GM21447 (cell line): ENCODE results near the gene PRR29.

Experiments
- ATAC-seq: cut with Tn5 transposase; IDR thresholded peaks from one replicate; pipeline ENCODE4 v1.9.1; 2021; ENCODE audit not compliant: unreplicated experiment

Gene PRR29

DNA sequence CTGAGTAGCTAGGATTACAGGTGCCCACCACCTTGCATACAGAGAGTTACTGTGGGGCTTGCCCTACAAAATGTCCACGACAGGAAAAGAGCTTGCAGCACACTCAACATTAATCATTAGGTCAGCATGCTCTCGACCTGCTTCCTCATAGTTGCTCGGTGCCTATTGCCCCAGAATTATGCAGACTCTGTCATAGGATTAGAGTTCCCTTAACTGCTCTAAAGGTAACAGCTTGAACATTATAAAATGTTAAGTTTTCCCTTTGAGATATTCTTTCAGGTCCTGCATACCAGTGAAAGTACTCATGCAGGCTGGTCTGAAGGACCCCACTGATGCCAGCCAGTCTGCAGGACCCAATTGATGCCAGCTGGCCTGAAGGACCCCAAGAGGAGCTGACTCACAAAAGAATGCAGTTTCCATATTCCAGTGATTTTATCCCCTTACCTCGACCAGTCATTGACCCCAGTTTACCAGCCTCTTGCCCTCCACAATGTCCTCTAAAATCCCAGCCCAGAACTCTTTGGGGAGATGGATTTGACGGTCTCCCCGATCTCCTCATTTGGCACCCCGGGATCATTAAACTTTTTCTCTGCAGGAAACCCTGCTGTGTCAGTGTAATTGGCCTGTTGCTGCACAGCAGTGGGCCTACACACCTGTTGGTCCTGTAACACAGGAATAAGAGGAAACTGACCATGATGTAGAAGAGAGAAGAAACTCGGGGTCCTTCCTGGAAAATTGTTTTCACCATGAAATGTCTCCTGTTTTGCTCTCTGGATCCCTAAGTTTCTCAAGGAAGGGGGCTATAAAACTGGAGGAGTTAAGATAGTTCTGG lies 11.6 kb downstream of the PRR29 start:
- ATAC-seq, result no peak

DNA sequence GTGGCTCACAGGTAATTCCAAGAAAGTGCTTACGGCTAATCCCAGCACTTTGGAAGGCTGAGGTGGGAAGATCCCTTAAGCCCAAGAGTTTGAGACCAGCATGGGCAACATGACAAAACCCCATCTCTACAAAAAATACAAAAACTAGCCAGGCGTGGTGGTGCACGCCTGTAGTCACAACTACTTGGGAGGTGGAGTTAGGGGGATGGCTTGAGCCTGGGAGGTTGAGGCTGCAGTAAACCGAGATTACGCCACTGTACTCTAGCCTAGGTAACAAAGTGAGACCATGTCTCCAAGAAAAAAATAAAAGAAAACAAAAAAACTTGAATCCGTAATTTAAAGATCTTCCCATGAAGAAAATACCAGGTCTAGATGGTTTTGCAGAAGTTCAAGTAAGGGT lies 17.3 kb downstream of the PRR29 start:
- no peak for ATAC-seq

DNA sequence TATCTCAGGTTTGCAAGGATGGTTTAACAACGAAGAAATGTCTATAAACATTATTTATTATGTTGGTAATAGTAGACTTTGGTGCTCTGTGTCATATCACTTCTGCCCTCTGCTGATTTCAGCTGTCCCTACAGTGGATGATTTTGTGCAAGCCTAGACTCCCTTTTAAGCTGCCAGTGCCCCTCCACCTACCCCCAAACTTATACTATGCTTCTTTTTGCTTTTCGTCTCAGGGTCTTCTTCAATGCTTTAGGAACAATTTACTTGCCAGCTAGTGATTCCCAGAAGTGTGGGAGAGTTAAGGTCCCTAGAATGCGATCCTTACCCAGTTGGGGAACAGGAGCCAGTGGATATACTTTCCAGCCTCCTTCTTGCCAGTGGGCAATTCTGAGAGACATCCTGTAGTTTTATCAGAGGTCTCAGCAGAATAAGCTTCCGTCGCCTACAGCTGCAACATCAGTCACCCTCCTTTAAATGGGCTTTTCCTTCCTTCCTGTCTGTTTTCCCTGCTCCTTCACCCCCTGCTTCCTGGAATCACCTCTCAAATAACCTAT lies 18.2 kb downstream of the PRR29 start:
- no peak for ATAC-seq

DNA sequence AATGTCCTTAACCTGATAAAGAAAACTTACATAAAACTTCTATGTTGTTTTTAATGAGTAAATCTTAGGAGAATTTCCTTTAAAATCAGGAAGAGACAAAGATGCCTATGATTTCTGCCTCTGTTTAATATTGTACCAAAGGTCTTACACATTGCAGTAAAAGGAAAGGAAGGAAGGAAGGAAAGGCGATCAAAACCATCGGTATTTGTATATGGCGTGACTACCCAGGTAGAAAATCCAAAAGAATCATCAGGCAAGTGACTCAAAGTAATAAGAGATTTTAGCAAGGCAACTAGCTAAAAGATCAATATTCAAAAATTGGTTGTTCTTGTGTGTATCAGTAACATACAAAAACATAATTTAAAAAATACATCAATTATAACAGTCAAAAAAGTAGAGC lies 18.8 kb downstream of the PRR29 start:
- ATAC-seq, result no peak

DNA sequence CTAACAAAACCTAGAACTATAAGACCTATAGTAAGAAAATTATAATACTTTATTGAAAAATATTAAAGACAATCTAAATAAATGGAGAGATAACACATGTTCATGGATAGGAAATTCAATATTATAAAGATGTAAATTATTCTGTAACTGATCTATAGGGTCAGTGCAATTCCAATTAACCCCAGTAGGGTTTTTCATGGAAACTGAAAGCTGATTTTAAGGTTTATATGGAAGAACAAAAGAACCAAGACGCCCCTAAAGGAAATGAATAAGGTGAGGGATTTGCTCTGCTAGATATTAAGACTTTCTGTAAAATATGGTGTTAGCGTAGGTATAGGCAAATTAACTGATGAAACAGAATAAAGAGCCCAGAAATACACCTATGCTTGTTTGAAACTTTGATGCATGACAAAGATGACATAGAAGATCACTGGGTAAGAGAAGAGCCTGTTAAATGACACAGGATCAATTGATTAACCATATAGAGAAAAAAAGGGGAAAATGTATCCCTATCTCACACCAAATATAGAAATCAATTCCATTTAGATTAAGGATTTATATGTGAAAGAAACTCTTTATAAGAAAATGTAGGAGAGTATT lies 19.3 kb downstream of the PRR29 start:
- no peak for ATAC-seq

DNA sequence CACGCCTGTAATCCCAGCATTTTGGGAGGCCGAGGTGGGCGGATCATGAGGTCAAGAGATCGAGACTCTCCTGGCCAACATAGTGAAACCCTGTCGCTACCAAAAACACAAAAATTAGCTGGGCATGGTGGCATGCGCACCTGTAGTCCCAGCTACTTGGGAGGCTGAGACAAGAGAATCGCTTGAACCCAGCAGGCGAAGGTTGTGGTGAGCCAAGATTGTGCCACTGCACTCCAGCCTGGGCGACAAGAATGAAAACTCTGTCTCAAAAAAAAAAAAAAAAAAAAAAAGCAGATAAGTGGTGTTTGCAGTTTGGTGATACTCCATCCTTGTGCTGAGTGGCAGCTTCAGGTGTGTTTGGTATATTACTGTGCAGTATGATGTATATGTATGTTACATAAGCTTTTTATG lies 21.4 kb downstream of the PRR29 start:
- peak; percentile 10 for ATAC-seq

DNA sequence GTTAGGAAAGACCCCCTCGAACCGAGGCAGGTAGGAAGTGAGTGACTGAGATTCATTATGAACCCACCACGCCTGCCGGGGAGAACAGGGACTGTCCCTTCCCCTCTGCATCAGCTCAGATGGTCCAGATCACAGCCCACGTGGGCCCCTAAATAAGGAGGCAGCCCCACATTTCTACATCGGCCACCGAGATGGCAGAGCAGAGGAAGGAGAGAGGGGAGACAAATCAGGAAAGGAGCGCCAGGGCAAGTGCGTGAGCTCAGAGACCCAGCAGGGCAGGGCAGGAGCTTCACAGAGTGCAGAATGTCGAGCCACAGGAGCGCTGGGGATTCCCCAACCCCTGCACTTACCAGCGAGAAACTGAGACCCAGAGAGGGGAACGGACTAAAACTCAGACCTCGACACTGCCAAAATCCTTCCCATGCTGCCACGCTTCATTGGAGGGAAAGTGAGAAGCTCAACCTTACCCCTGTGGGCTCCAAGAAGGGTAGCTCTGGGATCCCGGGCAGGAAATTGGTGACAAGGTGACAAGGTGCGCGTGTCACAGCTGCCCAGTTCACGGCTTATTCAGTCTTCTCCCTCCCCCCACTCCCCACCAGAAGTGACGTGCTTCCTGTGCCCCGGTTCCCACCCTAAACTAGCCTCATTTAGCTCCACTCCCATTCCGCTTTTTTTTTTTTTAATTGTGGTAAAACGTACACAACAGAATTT lies 22.1 kb downstream of the PRR29 start, which contains the start of gene ICAM2:
ICAM2 (minus strand) TSS at position 578 of the 711 bp plus-strand sequence. CDS start 13,942 bp downstream, outside the sequence.
- peak; percentile 62 for ATAC-seq

DNA sequence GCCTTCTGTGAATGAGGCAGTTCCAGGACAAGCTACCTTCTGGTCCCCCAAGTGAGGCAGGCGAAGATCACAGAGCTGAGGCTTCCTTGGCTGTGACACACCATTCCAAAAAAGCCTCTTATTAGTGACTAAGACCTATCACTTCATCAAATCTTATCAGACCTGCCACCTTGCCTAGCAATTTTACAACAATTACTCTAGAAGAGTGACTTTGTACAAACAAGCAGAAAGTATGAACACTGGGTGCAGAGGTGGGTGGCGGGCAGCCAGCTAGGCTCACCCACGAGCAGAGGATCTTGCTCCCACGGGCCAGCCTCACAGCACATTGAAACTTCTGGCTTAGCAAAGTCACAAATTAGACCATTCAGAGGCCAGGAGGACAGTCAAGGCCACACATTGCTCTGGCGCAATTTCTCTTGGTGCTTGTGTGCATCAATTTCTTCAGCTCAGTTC lies 24.5 kb downstream of the PRR29 start:
- no peak for ATAC-seq

DNA sequence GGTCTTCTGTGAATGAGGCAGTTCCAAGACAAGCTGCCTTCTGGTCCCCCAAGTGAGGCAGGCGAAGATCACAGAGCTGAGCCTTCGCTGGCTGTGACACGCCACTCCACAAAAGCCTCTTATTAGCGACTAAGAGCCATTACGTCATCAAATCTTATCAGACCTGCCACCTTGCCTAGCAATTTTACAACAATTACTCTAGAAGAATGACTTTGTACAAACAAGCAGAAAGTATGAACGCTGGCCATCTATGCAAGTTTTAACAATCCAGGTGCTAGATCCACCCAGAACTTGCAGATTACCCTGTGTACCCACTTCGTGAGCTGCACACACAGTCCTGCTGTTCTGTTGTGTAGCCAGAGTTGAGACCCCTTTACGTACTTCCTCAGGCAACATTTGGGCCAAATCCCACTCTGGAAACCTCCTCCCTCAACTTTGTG lies 26.1 kb downstream of the PRR29 start:
- no peak for ATAC-seq

DNA sequence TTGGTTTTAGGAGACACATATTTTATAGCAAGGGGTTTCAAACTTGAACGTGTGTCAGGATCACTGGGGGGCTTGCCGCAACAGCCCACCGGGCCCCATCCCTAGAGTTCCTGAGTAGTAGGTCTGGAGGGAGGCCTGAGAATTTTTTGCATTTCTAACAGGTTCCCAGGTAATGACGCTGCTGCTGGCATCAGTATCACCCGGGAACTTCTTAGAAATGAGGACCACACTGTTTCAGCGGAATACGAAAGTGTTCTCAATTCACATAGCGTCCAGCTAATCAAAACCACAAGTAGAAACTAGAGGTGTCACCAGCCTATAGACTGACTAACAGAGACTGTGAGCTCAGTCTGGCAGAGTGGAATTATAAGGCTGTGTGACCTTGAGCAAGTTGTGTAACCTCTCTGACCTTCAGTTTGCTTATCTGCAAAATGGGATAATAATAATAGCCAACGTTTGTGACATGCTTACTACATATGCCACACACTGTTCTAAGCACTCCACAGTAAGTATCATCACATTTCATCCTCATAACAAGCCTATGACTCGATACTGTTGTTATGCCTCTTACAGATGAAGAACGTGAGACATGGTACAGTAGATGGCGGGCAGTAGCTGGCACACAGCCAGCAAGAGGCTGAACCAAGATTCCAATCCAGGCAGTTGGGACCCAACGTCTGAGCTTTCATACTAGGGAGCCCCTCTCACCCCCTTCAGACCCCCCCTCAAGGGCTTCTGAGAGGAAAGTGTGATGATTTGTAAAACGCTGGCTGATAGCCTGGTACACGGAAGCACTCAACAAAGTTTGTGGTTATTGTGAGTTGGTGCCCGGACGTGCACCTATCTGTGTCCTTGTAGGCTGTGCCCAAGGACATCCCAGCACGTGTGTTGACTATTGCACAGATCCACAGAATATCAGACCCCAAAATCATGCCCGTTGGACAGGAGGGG lies 26.9 kb downstream of the PRR29 start:
- ATAC-seq, result no peak

DNA sequence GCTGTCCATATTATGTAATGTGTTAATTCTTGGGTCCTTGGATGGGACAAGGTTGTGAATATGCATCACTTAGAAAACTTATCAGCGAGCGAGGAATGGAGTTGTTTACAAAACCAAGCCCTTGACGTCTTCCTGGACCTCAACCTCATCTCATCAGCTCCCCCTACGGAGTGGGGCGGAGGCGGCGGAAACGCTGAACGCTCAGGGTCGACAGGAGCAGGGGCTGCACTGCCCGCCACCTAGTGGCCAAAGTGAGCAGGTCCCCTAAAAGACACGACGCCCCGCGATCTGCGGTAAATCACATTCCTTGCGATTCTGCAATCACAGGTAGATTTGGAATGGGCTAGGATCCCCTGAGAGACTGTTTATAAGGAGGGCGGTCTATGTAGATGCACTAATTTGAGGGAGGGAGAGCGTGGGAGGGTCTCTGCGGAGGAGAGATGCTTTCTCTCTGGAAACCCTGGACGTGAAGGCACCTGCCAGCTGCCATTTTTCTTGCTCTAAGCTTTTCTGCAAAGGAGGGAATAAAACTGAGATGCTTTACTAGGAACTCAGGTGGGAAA lies 27.7 kb downstream of the PRR29 start:
- peak; percentile 48 for ATAC-seq

DNA sequence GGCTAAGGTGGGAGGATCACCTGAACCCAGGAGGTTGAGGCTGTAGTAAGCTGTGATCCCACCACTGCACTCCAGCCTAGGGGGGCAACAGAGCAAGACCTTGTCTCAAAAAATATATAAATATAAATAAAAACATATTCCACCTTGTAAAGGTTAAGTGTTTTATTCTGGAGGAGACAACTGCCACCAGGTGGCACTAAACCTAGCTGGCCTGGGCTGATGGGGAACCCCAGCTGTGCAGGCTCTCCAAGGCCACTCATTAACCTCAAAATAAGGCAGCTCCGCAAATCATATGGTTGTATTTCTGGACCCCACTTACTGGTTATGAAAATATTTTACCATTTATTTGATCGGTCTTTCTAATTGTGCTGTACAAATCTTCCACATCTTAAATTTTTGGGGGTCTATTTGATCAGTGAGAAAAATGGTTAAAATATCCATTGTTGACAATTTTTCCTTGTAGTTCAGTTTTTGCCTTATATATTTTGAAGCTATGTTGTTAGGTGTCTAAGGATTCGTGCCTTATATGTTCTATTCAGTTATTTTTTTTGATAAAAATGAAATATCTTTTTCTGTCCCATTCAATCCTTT lies 30.8 kb downstream of the PRR29 start:
- no peak for ATAC-seq

DNA sequence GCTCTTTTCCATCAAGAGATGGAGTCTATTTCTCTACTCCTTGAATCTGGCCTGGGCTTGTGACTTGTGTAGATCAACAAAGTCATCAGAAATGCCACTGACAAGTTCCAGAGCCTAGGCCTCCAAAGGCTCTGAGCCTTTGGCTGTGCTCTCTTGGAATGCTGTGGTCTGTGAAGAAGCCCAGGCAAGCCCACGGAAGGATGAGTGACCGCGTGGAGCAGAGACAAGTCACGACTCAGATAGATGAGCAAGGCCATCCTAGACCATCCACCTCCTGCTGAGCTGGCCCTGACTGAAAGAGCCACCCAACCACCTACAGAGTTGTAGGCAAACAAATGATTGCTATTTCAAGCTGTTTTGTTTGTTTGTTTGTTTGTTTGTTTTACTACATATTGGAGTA lies 33.9 kb downstream of the PRR29 start:
- ATAC-seq, result no peak

DNA sequence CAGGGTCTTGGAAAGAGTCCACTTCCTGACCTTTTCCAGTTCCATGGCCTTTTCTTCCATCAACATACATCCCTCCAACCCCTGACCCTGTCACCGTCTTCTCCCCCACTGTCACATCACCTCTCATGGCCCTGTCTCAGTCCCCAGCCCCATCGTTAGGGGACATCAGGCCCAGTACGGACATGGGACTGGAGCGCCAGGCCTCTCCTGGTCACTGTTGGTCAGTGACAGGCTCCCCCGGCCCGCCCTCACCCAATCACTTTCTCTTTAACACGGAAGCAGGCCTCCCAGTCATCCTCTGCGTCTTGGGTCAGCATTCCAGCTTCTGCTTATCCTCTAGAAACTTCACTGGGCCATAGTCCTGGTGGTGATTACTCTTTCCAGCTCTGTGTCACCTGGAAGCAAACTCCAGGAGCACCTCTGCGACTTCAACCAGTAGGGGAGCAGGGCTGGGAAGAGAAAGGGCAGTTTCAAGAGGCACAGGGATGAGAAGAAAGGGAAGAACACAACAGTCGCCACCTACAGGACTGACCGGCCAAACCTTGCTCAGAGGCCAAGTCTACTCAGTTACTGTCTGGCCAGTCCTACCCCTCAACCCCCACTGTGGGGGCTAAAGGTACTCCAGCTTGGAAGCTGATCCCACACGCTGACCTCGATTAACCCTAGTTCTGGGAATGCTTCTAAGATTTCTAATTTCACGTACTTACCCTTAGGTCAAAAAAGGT lies 38.2 kb downstream of the PRR29 start:
- no peak for ATAC-seq

DNA sequence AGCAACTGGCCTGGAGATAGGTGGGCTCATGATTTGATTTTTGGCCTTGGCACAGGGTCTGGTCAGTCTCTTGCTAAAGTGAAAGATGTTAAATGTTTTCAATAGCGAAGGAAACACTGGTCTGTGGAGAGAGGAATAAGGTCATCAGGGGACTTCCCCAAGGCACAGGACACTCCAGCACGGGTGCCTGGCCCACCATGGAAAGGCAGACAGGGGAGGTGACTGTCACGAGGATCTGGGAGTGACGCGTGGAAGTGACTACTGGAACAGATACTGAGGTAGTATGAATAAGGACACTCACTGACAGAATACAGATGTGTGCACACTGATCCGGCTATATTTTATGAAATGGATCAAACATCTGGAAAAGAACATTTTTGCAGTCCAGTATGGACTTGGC lies 39.0 kb downstream of the PRR29 start:
- no peak for ATAC-seq

DNA sequence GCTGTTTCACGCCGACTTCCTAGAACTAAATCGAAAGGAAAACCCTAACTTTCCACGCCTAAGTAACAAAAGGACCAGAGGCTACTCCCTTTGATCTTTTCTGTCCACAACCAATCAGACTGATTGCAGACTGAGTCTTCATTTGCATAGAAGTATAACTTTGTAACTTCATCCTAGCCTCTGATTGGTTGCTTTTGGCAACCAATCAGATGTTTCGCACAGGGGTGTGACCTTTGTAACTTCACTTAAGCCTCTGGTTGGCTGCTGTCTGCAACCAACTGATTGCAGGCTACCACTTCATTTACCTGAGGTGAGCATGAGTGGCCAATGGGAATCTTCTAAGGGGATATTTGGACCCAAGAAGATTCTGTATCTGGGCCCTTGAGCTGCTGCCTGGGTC lies 39.7 kb downstream of the PRR29 start:
- no peak for ATAC-seq

DNA sequence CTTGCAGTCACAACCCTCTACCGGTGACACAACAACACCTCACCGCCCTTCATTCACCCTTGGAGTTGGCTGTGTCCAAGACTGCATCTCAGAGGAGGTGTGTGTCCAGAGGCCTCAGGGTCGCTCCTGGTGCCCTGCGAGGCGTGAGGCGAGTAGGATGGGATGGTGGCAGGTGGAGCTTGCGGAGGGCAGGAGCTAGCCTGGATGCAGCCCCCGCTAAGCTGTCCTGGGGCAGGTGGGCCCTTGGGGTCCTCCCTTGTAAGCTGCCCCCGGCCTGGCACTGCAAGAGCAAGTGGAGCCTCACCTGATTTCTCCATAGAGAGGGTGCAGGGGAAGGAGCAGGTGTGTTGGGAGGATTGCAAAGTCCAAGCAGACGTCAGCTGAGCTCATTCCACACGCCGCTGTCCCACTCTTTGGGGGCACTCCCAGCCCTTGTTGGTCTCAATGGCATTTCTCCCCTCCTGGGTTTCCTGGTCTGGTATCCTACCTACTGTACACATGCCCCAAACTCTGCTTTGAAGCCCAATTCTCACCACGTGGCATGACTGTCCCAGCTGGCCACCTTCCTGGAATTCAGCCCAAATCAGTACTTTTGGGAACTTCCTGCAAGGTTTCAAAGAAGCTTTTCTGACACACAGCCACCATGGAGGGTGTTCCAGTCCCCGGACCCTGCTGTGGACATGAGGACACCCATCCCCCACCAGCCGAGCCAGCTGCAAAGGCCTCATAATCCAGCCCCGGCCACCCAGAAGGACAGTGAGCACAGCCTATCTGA lies 40.4 kb downstream of the PRR29 start:
- ATAC-seq, result no peak

DNA sequence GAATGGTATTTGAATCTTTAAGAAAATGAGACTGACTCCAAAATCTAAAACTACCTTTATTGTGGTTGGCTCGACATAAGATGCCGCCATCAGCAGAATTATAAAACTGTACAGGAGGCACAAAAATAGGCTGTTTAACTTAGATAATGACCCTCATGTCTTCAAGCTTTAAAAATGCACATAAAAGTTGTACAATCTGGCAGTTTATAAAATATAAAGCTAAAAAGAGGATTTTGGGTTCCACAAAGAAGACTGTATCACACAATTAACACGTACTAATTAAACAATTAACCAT lies 40.9 kb downstream of the PRR29 start:
- no peak for ATAC-seq
